ENCODE results near the gene NELL1.

DNA sequence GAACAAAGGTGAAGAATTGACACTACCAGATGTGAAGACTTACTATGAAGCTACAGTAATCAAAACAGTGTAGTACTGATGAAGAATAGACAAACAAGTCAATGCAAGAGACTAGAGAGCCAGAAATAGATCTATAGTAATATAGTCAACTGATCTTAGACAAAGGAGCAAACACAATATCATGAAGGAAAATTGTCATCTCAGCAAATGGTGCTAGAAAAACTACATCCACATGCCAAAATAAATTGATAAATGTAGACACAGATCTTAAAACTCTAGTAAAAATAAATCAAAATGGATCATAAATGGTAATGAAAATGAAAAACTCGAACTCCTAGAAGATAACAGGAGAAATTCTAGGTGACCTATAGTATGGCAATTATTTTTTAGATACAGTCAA is 609.5 kb downstream of the NELL1 start:
- TF ChIP-seq ZFP30 (CRISPR knock-in tag; IDR thresholded peaks at IDR 0.05): no peak
- TF ChIP-seq, protein P1, sequence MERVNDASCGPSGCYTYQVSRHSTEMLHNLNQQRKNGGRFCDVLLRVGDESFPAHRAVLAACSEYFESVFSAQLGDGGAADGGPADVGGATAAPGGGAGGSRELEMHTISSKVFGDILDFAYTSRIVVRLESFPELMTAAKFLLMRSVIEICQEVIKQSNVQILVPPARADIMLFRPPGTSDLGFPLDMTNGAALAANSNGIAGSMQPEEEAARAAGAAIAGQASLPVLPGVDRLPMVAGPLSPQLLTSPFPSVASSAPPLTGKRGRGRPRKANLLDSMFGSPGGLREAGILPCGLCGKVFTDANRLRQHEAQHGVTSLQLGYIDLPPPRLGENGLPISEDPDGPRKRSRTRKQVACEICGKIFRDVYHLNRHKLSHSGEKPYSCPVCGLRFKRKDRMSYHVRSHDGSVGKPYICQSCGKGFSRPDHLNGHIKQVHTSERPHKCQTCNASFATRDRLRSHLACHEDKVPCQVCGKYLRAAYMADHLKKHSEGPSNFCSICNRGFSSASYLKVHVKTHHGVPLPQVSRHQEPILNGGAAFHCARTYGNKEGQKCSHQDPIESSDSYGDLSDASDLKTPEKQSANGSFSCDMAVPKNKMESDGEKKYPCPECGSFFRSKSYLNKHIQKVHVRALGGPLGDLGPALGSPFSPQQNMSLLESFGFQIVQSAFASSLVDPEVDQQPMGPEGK (CRISPR knock-in tag; IDR thresholded peaks at IDR 0.05; ENCODE audit: borderline replicate concordance): no peak
- no peak for TF ChIP-seq TCF4 (CRISPR knock-in tag; IDR thresholded peaks at IDR 0.05; ENCODE audit: borderline replicate concordance)
- TF ChIP-seq ZNF70 (CRISPR knock-in tag; IDR thresholded peaks at IDR 0.05): no peak
- TF ChIP-seq ESRRG (CRISPR knock-in tag; IDR thresholded peaks at IDR 0.05): no peak
- TF ChIP-seq, protein P2, sequence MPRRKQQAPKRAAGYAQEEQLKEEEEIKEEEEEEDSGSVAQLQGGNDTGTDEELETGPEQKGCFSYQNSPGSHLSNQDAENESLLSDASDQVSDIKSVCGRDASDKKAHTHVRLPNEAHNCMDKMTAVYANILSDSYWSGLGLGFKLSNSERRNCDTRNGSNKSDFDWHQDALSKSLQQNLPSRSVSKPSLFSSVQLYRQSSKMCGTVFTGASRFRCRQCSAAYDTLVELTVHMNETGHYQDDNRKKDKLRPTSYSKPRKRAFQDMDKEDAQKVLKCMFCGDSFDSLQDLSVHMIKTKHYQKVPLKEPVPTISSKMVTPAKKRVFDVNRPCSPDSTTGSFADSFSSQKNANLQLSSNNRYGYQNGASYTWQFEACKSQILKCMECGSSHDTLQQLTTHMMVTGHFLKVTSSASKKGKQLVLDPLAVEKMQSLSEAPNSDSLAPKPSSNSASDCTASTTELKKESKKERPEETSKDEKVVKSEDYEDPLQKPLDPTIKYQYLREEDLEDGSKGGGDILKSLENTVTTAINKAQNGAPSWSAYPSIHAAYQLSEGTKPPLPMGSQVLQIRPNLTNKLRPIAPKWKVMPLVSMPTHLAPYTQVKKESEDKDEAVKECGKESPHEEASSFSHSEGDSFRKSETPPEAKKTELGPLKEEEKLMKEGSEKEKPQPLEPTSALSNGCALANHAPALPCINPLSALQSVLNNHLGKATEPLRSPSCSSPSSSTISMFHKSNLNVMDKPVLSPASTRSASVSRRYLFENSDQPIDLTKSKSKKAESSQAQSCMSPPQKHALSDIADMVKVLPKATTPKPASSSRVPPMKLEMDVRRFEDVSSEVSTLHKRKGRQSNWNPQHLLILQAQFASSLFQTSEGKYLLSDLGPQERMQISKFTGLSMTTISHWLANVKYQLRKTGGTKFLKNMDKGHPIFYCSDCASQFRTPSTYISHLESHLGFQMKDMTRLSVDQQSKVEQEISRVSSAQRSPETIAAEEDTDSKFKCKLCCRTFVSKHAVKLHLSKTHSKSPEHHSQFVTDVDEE (CRISPR knock-in tag; IDR thresholded peaks at IDR 0.05): no peak
- TF ChIP-seq, protein P3, sequence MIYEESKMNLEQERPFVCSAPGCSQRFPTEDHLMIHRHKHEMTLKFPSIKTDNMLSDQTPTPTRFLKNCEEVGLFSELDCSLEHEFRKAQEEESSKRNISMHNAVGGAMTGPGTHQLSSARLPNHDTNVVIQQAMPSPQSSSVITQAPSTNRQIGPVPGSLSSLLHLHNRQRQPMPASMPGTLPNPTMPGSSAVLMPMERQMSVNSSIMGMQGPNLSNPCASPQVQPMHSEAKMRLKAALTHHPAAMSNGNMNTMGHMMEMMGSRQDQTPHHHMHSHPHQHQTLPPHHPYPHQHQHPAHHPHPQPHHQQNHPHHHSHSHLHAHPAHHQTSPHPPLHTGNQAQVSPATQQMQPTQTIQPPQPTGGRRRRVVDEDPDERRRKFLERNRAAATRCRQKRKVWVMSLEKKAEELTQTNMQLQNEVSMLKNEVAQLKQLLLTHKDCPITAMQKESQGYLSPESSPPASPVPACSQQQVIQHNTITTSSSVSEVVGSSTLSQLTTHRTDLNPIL (CRISPR knock-in tag; IDR thresholded peaks at IDR 0.05; ENCODE audit: low read depth): no peak
- no peak for TF ChIP-seq OSR1 (CRISPR knock-in tag; IDR thresholded peaks at IDR 0.05)
- TF ChIP-seq ZC3H10 (CRISPR knock-in tag; IDR thresholded peaks at IDR 0.05): no peak
- TF ChIP-seq RARB (CRISPR knock-in tag; IDR thresholded peaks at IDR 0.05): no peak
- TF ChIP-seq ARNTL (CRISPR knock-in tag; IDR thresholded peaks at IDR 0.05; ENCODE audit: borderline replicate concordance, low read depth): no peak
- TF ChIP-seq PPARA (CRISPR knock-in tag; IDR thresholded peaks at IDR 0.05; ENCODE audit: borderline replicate concordance): no peak
- no peak for TF ChIP-seq GLIS3 (CRISPR knock-in tag; IDR thresholded peaks at IDR 0.05)
- TF ChIP-seq ZFP3 (CRISPR knock-in tag; IDR thresholded peaks at IDR 0.05): no peak

Data from SK-N-SH treated with all-trans-retinoic acid at 6 μM for 48 hours (cell line).